IMR-90 (cell line): Measurements from ENCODE around the gene RGS3. TPM values are rescaled to one million over a fixed set of nuclear protein-coding genes. Genes with fewer than 3 reads are reported as not detected.

Experiments used
- ATAC-seq: fragments of 200-7000 bp; cut with Tn5 transposase; 2 replicates; pipeline ENCODE4 v1.9.1; 2020; ENCODE audit warnings: low read depth, mild to moderate bottlenecking, moderate library complexity
- BruUV-seq: library from RNA; stranded (reverse); fragments of 400-500 nt; replicated peaks from 2 replicates; lab custom pipeline; 2021; lab: Mats Ljungman, UMichigan
- CTCF ChIA-PET: fragments of 300-600 bp; formaldehyde crosslinking; extraction: SDS; loops from one replicate; lab custom pipeline; 2021; ENCODE audit warnings: antibody characterized with exemption; lab: Yijun Ruan, JAX
- POLR2A ChIA-PET: fragments of 300-600 bp; sonication (Branson Sonifier 250); formaldehyde crosslinking; loops from one replicate; lab custom pipeline; 2022; ENCODE audit warnings: antibody characterized with exemption; ENCODE audit not compliant: unreplicated experiment; lab: Charles Lee
- DNase-seq: peaks from one replicate; pipeline ENCODE4 v3.0.0; 2013
- H2AFZ ChIP-seq: replicated peaks from 2 replicates; pipeline ENCODE3; 2013; ENCODE audit warnings: low read length, mild to moderate bottlenecking; ENCODE audit not compliant: poor library complexity
- H2AK5ac ChIP-seq: 2 replicates; pipeline ENCODE4 v1.6.1; 2013; ENCODE audit warnings: low read depth, low read length, inconsistent platforms
- H2AK9ac ChIP-seq: replicated peaks from 2 replicates; pipeline ENCODE3; 2013; ENCODE audit warnings: mild to moderate bottlenecking, low read depth, low read length, moderate library complexity; ENCODE audit not compliant: poor library complexity
- H2BK120ac ChIP-seq: 2 replicates; pipeline ENCODE4 v1.6.1; 2013; ENCODE audit warnings: low read depth, low read length, inconsistent platforms
- H2BK15ac ChIP-seq: 3 replicates; pipeline ENCODE4 v1.6.1; 2013; ENCODE audit warnings: low read depth, low read length, inconsistent platforms
- H2BK20ac ChIP-seq: 2 replicates; pipeline ENCODE4 v1.6.1; 2013; ENCODE audit warnings: low read depth, mild to moderate bottlenecking, inconsistent platforms, low read length, moderate library complexity
- H2BK5ac ChIP-seq: 2 replicates; pipeline ENCODE4 v1.6.1; 2013; ENCODE audit warnings: mild to moderate bottlenecking, low read depth, low read length, inconsistent platforms; ENCODE audit not compliant: poor library complexity, severe bottlenecking
- H3K14ac ChIP-seq: replicated peaks from 2 replicates; pipeline ENCODE4 v1.6.1; 2013; ENCODE audit warnings: low read depth, low read length, inconsistent platforms
- H3K18ac ChIP-seq: 2 replicates; pipeline ENCODE4 v1.6.1; 2013; ENCODE audit warnings: low read depth, low read length, control low read depth
- H3K23ac ChIP-seq: 2 replicates; pipeline ENCODE4 v1.6.1; 2013; ENCODE audit warnings: low read depth, low read length, inconsistent platforms
- H3K27ac ChIP-seq: 2 replicates; pipeline ENCODE4 v1.5.1; 2013; ENCODE audit warnings: mild to moderate bottlenecking, control low read depth, low read length; ENCODE audit not compliant: insufficient read depth
- H3K27me3 ChIP-seq: 2 replicates; pipeline ENCODE4 v1.6.1; 2013; ENCODE audit warnings: low read length; ENCODE audit not compliant: control insufficient read depth, insufficient read depth
- H3K36me3 ChIP-seq: 2 replicates; pipeline ENCODE4 v1.6.1; 2013; ENCODE audit warnings: low read length, mixed read lengths; ENCODE audit not compliant: control insufficient read depth, insufficient read depth
- H3K4ac ChIP-seq: 2 replicates; pipeline ENCODE4 v1.6.1; 2013; ENCODE audit warnings: low read depth, low read length, inconsistent platforms
- H3K4me1 ChIP-seq: 2 replicates; pipeline ENCODE4 v1.6.1; 2013; ENCODE audit warnings: low read length, mixed read lengths; ENCODE audit not compliant: control insufficient read depth, insufficient read depth
- H3K4me2 ChIP-seq: 2 replicates; pipeline ENCODE4 v1.6.1; 2013; ENCODE audit warnings: low read depth, mild to moderate bottlenecking, control low read depth, low read length, moderate library complexity
- H3K4me3 ChIP-seq: 2 replicates; pipeline ENCODE4 v1.5.1; 2013; ENCODE audit warnings: low read depth, mild to moderate bottlenecking, control low read depth, low read length, moderate library complexity; ENCODE audit not compliant: insufficient read depth
- H3K56ac ChIP-seq: 2 replicates; pipeline ENCODE4 v1.6.1; 2013; ENCODE audit warnings: low read length, inconsistent platforms; ENCODE audit not compliant: insufficient read depth; ENCODE audit errors: extremely low read depth
- H3K79me1 ChIP-seq, 2 experiments: 2 replicates each; pipeline ENCODE4 v1.6.1; 2013; ENCODE audit warnings: low read length in 2 of 2, inconsistent platforms in 1 of 2, low read depth in 1 of 2
- H3K9ac ChIP-seq: 2 replicates; pipeline ENCODE4 v1.6.1; 2013; ENCODE audit warnings: low read depth, low read length, control low read depth
- H3K9me1 ChIP-seq: 2 replicates; pipeline ENCODE4 v1.6.1; 2013; ENCODE audit warnings: low read length, inconsistent platforms; ENCODE audit not compliant: insufficient read depth
- H3K9me3 ChIP-seq: 2 replicates; pipeline ENCODE4 v1.6.1; 2013; ENCODE audit warnings: low read length; ENCODE audit not compliant: control insufficient read depth, insufficient read depth
- H4K20me1 ChIP-seq: 2 replicates; pipeline ENCODE4 v1.6.1; 2013; ENCODE audit warnings: low read length, inconsistent platforms; ENCODE audit not compliant: insufficient read depth
- H4K5ac ChIP-seq: 2 replicates; pipeline ENCODE4 v1.6.1; 2013; ENCODE audit warnings: mild to moderate bottlenecking, low read depth, low read length, control low read depth
- H4K8ac ChIP-seq, 2 experiments: 2 replicates each; pipeline ENCODE4 v1.6.1; 2013; ENCODE audit warnings: low read depth in 2 of 2, low read length in 2 of 2, control low read depth in 1 of 2, inconsistent platforms in 1 of 2
- H4K91ac ChIP-seq: 2 replicates; pipeline ENCODE4 v1.6.1; 2013; ENCODE audit warnings: low read depth, low read length, inconsistent platforms; ENCODE audit not compliant: insufficient read depth
- CTCF ChIP-seq: conservative IDR thresholded peaks from 2 replicates; pipeline ENCODE4 v1.5.1; 2012; ENCODE audit warnings: mild to moderate bottlenecking, low read depth, low read length, improper control_type of control experiment
- RAD21 ChIP-seq: IDR thresholded peaks from 2 replicates; pipeline ENCODE4 v1.6.1; 2012; ENCODE audit warnings: low read length, improper control_type of control experiment
- RFX5 ChIP-seq: IDR thresholded peaks from 2 replicates; pipeline ENCODE4 v1.8.0; 2012; ENCODE audit warnings: low read depth, mild to moderate bottlenecking, low read length, moderate library complexity
- SMC3 ChIP-seq: fragments of 150-350 bp; IDR thresholded peaks from 2 replicates; pipeline ENCODE4 v1.6.1; 2016; ENCODE audit warnings: low read depth, mild to moderate bottlenecking, antibody characterized with exemption, low read length, moderate library complexity
- WGBS, 2 experiments: methylation state at CpG; one replicate each; pipeline versions ENCODE4 v1.1.5 to v1.1.7; 2013; ENCODE audit warnings: missing lambda C conversion rate in 2 of 2; ENCODE audit not compliant: insufficient read length in 1 of 2; ENCODE audit errors: extremely low coverage in 2 of 2; 5-methylcytosine and 5-hydroxymethylcytosine counted together
- dilution Hi-C: fragments of 300-500 bp; cut with HindIII; formaldehyde crosslinking; loops from one replicate; pipeline ENCODE4 v1.14.3; 2018; ENCODE audit warnings: low sequenced_read_pairs; ENCODE audit not compliant: unreplicated experiment
- in situ Hi-C: fragments of 300-500 bp; cut with MboI; formaldehyde crosslinking; loops from 3 replicates; pipeline ENCODE4 v1.14.3; 2019; ENCODE audit warnings: low sequenced_read_pairs, inconsistent platforms, mixed read lengths
- intact Hi-C: fragments of 100-400 bp; cut with micrococcal nuclease; formaldehyde crosslinking; loops from 2 replicates; pipeline ENCODE4 v1.10.0; 2022
- polyA plus RNA-seq, 3 experiments: library from polyadenylated mRNA; depleted of rRNA; stranded (reverse); fragments of >200 nt; gene quantifications; 2 replicates each; pipeline ENCODE4 v1.2.3, GENCODE V29; 2012; ENCODE audit warnings: low replicate concordance in 1 of 3
- total RNA-seq: library from RNA; depleted of rRNA; stranded (reverse); fragments of >200 nt; gene quantifications from 2 replicates; pipeline ENCODE4 v1.2.3, GENCODE V29; 2012
- TF ChIP-seq, protein P1 (sequence below): fragments of 150-350 bp; IDR thresholded peaks from 2 replicates; pipeline ENCODE4 v1.6.1; 2017; ENCODE audit warnings: mild to moderate bottlenecking, antibody characterized with exemption, low read length, low read depth

Gene RGS3
- total and polyA plus RNA-seq, 2 of the 4 experiments (the other 2 are of a cell fraction): 51.8 to 65.6 TPM

DNA sequence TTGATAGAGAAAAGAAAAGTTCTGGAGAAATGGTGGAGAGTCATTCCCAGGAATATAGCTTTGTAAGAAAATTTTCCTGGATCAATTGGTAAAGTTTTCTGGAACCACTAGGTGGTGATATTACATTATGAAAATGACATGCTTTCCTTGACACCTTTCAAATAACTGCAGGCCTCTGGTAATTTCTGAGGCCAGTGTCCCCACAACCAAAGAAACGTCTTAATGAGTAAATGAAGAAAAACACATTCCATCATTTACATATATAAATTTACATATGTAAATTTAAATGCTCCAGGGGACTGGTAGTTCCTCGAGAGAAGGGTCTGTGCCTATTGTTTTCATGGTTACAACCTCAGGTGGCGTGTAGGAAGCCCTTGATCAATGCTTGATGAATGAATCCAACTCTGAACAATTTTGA is 17.2 kb upstream of the RGS3 start:
- Histone ChIP-seq H2AK9ac (no peak overlapping the region), H4K20me1 (no peaks in the 10 kb centered on the region), H2AFZ (no peak overlapping the region), H3K27ac (no peak overlapping the region), H3K9me3 (no peaks in the 10 kb centered on the region), H4K91ac (no peak overlapping the region), H2AK5ac (peak overlapping the region; percentile 82; the same call in 1 of the 2 replicates), H3K4me2 (no peak overlapping the region), H3K18ac (no peak overlapping the region; the same call in 1 of the 2 replicates), H2BK5ac (no peak overlapping the region), H2BK20ac (peak overlapping the region; percentile 85), H3K14ac (0 out of 2 replicates have a peak overlapping the region, but pooled peaks have one; percentile 48), H3K4me3 (no peak overlapping the region), H3K4ac (peak overlapping the region; percentile 47; the same call in 1 of the 2 replicates), H3K56ac (no peak overlapping the region), H3K9ac (no peak overlapping the region), H4K5ac (peak overlapping the region; percentile 23; the same call in 1 of the 2 replicates), H3K4me1 (no peaks in the 10 kb centered on the region), H3K27me3 (no peaks in the 10 kb centered on the region), H3K36me3 (no peaks in the 10 kb centered on the region), H4K8ac (peak overlapping the region in 1 of 2 experiments; percentile 50; a peak in 1 of 4 replicates), H3K79me1 (no peaks in the 10 kb centered on the region), H3K23ac (no peak overlapping the region), H2BK15ac (0 out of 3 replicates have a peak overlapping the region, but pooled peaks have one; percentile 16), H2BK120ac (peak overlapping the region; percentile 47; the same call in 1 of the 2 replicates), H3K9me1 (no peaks in the 10 kb centered on the region)
- TF ChIP-seq, protein P1, sequence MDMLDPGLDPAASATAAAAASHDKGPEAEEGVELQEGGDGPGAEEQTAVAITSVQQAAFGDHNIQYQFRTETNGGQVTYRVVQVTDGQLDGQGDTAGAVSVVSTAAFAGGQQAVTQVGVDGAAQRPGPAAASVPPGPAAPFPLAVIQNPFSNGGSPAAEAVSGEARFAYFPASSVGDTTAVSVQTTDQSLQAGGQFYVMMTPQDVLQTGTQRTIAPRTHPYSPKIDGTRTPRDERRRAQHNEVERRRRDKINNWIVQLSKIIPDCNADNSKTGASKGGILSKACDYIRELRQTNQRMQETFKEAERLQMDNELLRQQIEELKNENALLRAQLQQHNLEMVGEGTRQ: no peak
- TF ChIP-seq SMC3 (peak; percentile 97), RFX5 (no peak), CTCF (peak; percentile 73), RAD21 (peak; percentile 92)
- dilution Hi-C loops: no loop called here
- intact Hi-C loops: loop anchor here (2.0 kb wide), 2 partner anchors 144 to 212 kb away; no protein-coding TSS in a partner anchor
- BruUV-seq: no TSS peak
- ATAC-seq (peak; percentile 73), DNase-seq (peak; percentile 55)
- CTCF ChIA-PET: interaction anchor here (0.6 to 2.1 kb wide), 11 partner anchors 9 to 212 kb away, joined by 3 to 14 read pairs (median 5); no protein-coding TSS in a partner anchor
- in situ Hi-C loops: loop anchor here (5.0 kb wide), 1 partner anchor 211 kb away; no protein-coding TSS in a partner anchor
- POLR2A ChIA-PET: no interaction called here
- WGBS, 2 experiments: 100% methylated on average over 1 of the region's 3 CpGs; no CpG with 5 or more reads in 1 of the 2 experiments
